ENCODE results near the gene TAP2.
"Not testable (repeated sequence)": the region's sequence is repeated elsewhere in the genome, so short reads cannot be mapped to it uniquely, and the experiment has no call there.

The TAP2 gene

GRCh38 chr6:32805404-32805803, 33.1 kb downstream of the TAP2 start:
- not testable (repeated sequence) for H3K4me3 ChIP-seq (ENCODE audit: low read depth, low read length); DNase-seq (ENCODE audit: low read depth)

- no peak overlapping the region for H3K4me3 ChIP-seq (ENCODE audit: low read depth, low read length)
- DNase-seq (ENCODE audit: low read depth) = no peak
Observed at GRCh38 chr6:32803416-32803815, 35.1 kb downstream of the TAP2 start.

GRCh38 chr6:32799740-32800139, 38.8 kb downstream of the TAP2 start:
- H3K4me3 ChIP-seq (ENCODE audit: low read depth, low read length) = no peak overlapping the region
- DNase-seq (ENCODE audit: low read depth) = no peak

GRCh38 chr6:32799168-32799567, 39.4 kb downstream of the TAP2 start:
- H3K4me3 ChIP-seq (ENCODE audit: low read depth, low read length) = no peak overlapping the region
- DNase-seq (ENCODE audit: low read depth) = no peak

- peak overlapping the region; percentile 40 for H3K4me3 ChIP-seq (ENCODE audit: low read depth, low read length)
- DNase-seq (ENCODE audit: low read depth) = no peak
Observed at GRCh38 chr6:32796848-32797776, 41.4 kb downstream of the TAP2 start.

GRCh38 chr6:32794510-32794909, 44.0 kb downstream of the TAP2 start:
- DNase-seq (ENCODE audit: low read depth) = no peak
- no peak overlapping the region for H3K4me3 ChIP-seq (ENCODE audit: low read depth, low read length)

- DNase-seq (ENCODE audit: low read depth) = no peak
- no peak overlapping the region for H3K4me3 ChIP-seq (ENCODE audit: low read depth, low read length)
Observed at GRCh38 chr6:32792901-32793435, 45.6 kb downstream of the TAP2 start.

- DNase-seq (ENCODE audit: low read depth) = no peak
- no peak overlapping the region for H3K4me3 ChIP-seq (ENCODE audit: low read depth, low read length)
Observed at GRCh38 chr6:32790306-32790705, 48.2 kb downstream of the TAP2 start.
